Cardiac muscle cell (in vitro differentiated cells and primary cell): ENCODE results near the gene TMEM208. TPM values are rescaled to one million over a fixed set of nuclear protein-coding genes. Genes with fewer than 3 reads are reported as not detected.
A peak's percentile ranks its signal among the peaks of the same experiment; 100 is the strongest.

ENCODE experiments used
- DNase-seq, 2 donors: peaks; one replicate each; pipeline versions ENCODE4 v3.0.0 to v3.0.0-alpha.2; 2010 to 2017; ENCODE audit warnings: low read depth in 1 of 2, low spot score in 1 of 2
- H3K27ac ChIP-seq: fragments of 200-600 bp; sonication (generic); 2 replicates; pipeline ENCODE4 v1.5.1; 2016
- H3K27me3 ChIP-seq: fragments of 200-600 bp; sonication (generic); 2 replicates; pipeline ENCODE4 v1.6.0; 2016; ENCODE audit warnings: control low read depth
- H3K36me3 ChIP-seq: fragments of 200-600 bp; sonication (generic); 2 replicates; pipeline ENCODE4 v1.5.1; 2016; ENCODE audit warnings: control low read depth
- H3K4me1 ChIP-seq: fragments of 200-600 bp; sonication (generic); 2 replicates; pipeline ENCODE4 v1.8.1; 2017; ENCODE audit warnings: low read depth, mild to moderate bottlenecking, mixed run types
- H3K4me3 ChIP-seq: fragments of 200-600 bp; sonication (generic); 2 replicates; pipeline ENCODE4 v1.5.1; 2016; ENCODE audit warnings: mild to moderate bottlenecking
- H3K9me3 ChIP-seq: fragments of 200-600 bp; sonication (generic); 2 replicates; pipeline ENCODE4 v1.5.1; 2017; ENCODE audit warnings: low read depth, mild to moderate bottlenecking, control low read depth
- CTCF ChIP-seq: IDR thresholded peaks from 2 replicates; pipeline ENCODE4 v1.5.1; 2012; ENCODE audit warnings: low read depth, mild to moderate bottlenecking, low read length
- polyA plus RNA-seq: library from polyadenylated mRNA; unstranded; fragments of >200 nt; fragmentation: Nextera tagmentation; extraction: Ambion mirVana; gene quantifications from 2 replicates; pipeline ENCODE4 v1.2.1, GENCODE V29; 2016
- total RNA-seq: library from RNA; depleted of rRNA; stranded (reverse); fragments of >200 nt; gene quantifications from 2 replicates; pipeline ENCODE4 v1.2.3, GENCODE V29; 2016

TMEM208 gene
- total and polyA plus RNA-seq, 2 experiments from 2014 or later = 29.6 to 89.0 TPM

- peak overlapping the region; percentile 97 for H3K27ac ChIP-seq
- no peaks in the 10 kb centered on the region for H3K9me3 ChIP-seq
- TF ChIP-seq CTCF = no peak
- H3K4me1 ChIP-seq = peaks cover 5% of the 10 kb centered on the region
- no peak for DNase-seq
- peak overlapping the region; percentile 58 for H3K4me3 ChIP-seq
- peaks cover 14% of the 10 kb centered on the region for H3K27me3 ChIP-seq
- no peaks in the 10 kb centered on the region for H3K36me3 ChIP-seq
Measured at GRCh38 chr16:67246756-67247191, 19.8 kb downstream of the TMEM208 start.

GRCh38 chr16:67247192-67248072 is 20.5 kb downstream of the TMEM208 start, which contains the start of gene FHOD1:
Gene FHOD1, minus strand, starts transcription at chr16:67247481. Its CDS starts 71 bp downstream, at chr16:67247410.
- Histone ChIP-seq H3K36me3 (no peaks in the 10 kb centered on the region), H3K27ac (peak within 1 kb of the TSS; percentile 97)

GRCh38 chr16:67248073-67248400 is 21.1 kb downstream of the TMEM208 start:
- DNase-seq = no peak
- Histone ChIP-seq H3K4me3 (peak overlapping the region; percentile 58), H3K9me3 (no peaks in the 10 kb centered on the region), H3K4me1 (peaks cover 5% of the 10 kb centered on the region), H3K36me3 (no peaks in the 10 kb centered on the region), H3K27me3 (peaks cover 14% of the 10 kb centered on the region), H3K27ac (no peak overlapping the region)
- no peak for TF ChIP-seq CTCF

More at GRCh38 chr16:67247192-67248072, 20.5 kb downstream of the TMEM208 start, which contains the start of gene FHOD1:
- no peak for TF ChIP-seq CTCF
- H3K9me3 ChIP-seq = no peaks in the 10 kb centered on the region
- DNase-seq = peak; percentile 97
- peaks cover 5% of the 10 kb centered on the region for H3K4me1 ChIP-seq
- H3K4me3 ChIP-seq = peak within 1 kb of the TSS; percentile 58
- H3K27me3 ChIP-seq = peaks cover 14% of the 10 kb centered on the region

GRCh38 chr16:67248401-67249177 is 21.7 kb downstream of the TMEM208 start, which contains the start of gene SLC9A5:
Gene SLC9A5, plus strand, starts transcription at chr16:67248979. Its CDS starts 36 bp downstream, at chr16:67249015.
- H3K4me1 ChIP-seq = peaks cover 5% of the 10 kb centered on the region
- no peak for TF ChIP-seq CTCF
- peaks cover 14% of the 10 kb centered on the region for H3K27me3 ChIP-seq
- no peaks in the 10 kb centered on the region for H3K36me3 ChIP-seq
- no peak within 1 kb of the TSS for H3K27ac ChIP-seq
- H3K9me3 ChIP-seq = no peaks in the 10 kb centered on the region
- peak in 1 of 2 donors; percentile 58 for DNase-seq
- peak within 1 kb of the TSS; percentile 58 for H3K4me3 ChIP-seq

- Histone ChIP-seq H3K27ac (no peak overlapping the region), H3K9me3 (no peaks in the 10 kb centered on the region), H3K36me3 (no peaks in the 10 kb centered on the region), H3K4me1 (peaks cover 5% of the 10 kb centered on the region), H3K4me3 (peak overlapping the region; percentile 58), H3K27me3 (peaks cover 14% of the 10 kb centered on the region)
- TF ChIP-seq CTCF = no peak
- DNase-seq = peak in 1 of 2 donors; percentile 8
Measured at GRCh38 chr16:67249178-67250044, 22.5 kb downstream of the TMEM208 start.
